GM21619 (cell line): ENCODE measurements around the gene CNTN5.

ENCODE experiments used
- ATAC-seq: cut with Tn5 transposase; IDR thresholded peaks from one replicate; pipeline ENCODE4 v1.9.1; 2021; ENCODE audit not compliant: unreplicated experiment

Gene CNTN5

DNA sequence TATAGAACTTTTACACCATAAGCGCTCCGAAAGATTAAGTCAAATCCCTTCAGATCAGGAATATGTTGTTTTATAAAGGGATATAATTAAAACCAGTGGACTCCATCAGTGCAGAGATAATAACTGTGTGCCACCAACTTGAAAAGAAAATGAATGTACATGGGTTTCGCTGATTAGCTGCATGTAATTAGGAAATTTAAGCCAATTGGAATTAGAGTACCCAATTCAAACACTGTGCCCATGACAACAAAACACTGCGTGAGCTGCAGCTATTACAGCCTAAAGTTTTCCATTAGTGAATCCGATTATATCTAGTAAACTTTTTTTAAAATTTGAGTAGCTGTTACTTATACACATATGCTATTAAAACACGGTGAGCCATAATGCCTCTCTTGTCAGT lies 1274.0 kb downstream of the CNTN5 start:
- no peak for ATAC-seq

GRCh38 chr11:100296051-100296679 lies 1275.4 kb downstream of the CNTN5 start:
- ATAC-seq = no peak

- no peak for ATAC-seq
Measured at GRCh38 chr11:100297516-100297915, 1276.8 kb downstream of the CNTN5 start.

- no peak for ATAC-seq
Measured at GRCh38 chr11:100302824-100303223, 1282.1 kb downstream of the CNTN5 start.

DNA sequence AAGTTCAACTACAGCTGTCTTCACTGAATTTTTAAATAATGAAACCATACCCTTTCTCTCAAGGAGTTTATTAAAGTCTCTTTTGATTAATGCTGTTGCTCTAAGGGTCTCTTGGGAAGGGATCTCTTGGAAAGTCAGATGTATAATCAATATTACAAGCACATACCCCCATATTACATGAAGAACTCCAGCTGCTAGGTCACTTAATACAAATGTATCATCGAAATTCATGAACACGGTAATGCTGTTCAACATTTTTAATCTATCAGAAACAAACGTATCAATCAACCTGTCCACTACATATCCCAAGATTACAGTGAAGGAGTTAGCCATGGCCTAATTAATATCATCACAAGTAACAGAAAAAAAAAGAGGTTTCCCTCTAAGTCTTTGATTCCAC lies 1283.1 kb downstream of the CNTN5 start:
- ATAC-seq = no peak

DNA sequence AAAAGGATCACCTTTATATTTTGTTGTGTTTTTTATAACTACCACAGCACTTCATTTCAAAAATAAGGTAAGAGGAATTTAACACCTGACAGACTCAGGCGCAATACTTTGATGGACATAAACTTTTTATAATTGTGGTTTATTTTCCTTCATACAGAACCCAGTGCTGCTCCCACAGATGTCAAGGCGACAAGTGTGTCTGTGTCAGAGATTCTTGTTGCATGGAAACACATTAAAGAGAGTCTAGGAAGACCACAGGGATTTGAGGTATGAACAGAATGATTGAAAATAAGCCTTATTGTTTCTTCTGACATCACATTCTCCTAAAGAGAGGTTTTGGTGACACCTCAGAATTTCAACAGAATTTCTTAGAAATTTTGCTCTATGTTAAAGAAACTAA lies 1287.5 kb downstream of the CNTN5 start:
- ATAC-seq = no peak

DNA sequence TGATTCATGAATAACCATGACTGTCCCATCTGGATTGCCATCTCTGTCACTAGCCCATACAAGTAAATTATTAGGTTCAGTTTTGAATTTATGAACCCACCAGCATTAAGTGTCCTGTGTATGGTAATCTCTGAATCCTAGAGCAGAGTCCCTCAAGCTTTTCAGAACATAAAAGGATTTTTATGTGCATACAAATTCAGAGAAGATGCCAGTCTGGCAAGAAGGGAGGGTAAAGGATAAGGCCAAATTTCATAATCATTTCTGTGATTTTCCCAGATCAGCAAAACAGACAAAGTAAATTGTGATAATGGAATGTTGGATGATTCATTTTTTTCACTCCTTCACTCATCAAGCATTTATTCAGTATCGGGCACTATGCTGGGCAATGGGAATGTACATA lies 1295.2 kb downstream of the CNTN5 start:
- no peak for ATAC-seq

DNA sequence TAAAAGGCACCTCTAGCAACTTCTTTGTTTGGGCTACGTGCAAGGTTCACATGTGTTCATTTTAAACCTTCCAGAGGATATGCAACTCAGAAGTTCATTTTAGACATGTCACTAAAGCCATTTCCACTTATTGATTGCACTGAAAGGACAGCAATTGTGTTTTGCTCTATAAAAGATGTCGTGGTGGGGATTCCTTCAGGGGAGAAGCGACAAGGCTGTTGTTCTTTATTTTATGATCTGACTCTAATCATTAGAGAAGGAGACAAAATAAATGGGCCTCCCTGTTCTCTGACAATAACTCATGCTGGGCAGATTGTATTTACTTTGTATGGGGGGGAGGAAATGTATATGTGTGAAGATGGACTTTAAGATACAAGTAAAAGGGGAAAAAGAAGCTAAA lies 1296.2 kb downstream of the CNTN5 start:
- no peak for ATAC-seq

- ATAC-seq = no peak
Measured at GRCh38 chr11:100319691-100320090, 1298.9 kb downstream of the CNTN5 start.

DNA sequence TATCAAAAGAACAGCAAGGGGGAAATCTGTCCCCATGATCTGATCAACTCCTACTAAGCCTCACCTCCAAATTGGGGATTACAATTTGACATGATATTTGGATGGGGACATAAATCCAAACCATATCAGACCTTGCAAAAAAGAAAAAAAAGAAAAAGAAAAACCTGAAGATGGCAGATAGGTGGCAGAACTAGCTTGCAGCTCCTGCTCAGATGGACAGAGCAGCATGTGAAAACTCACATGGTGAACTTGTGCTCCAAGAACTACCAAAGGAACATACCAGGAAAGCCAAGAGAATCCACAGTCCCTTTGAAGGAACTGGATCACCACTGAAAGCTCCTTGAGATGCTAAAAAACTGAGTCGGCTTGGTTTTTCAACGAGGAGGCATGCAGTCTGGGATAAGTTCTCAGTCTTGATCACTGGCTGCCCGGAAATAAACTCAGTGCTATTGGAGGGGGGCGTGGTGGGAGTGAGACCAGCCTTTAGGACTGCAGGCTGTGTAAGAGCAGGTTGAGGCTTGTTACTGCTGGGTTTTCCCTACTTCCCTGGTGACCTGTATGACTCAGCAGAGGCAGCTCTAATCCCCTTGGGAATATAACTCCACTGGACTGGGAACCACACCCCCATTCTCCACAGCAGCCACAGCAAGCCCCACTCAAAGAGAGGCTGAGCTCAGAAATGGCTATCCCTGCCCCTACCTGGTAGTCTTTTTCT lies 1308.0 kb downstream of the CNTN5 start:
- no peak for ATAC-seq

DNA sequence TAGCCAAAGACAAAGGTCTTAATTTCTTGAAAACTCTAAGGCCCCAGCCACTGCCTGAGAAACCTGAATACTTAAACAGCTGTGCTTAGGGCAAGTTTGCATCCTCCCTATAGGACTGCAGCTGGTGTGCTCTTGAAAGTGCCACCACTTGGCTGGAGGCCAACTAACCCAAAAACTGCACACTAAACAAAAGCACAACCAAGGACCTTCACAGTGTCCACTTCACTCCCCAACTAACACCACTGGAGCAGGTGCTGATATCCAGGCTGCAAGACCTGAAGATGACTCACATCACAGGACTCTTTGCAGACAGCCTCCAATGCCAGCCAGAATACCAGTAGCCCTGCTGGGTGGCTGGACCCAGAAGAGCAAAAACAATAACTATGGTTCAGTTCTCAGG lies 1308.6 kb downstream of the CNTN5 start:
- ATAC-seq = no peak

DNA sequence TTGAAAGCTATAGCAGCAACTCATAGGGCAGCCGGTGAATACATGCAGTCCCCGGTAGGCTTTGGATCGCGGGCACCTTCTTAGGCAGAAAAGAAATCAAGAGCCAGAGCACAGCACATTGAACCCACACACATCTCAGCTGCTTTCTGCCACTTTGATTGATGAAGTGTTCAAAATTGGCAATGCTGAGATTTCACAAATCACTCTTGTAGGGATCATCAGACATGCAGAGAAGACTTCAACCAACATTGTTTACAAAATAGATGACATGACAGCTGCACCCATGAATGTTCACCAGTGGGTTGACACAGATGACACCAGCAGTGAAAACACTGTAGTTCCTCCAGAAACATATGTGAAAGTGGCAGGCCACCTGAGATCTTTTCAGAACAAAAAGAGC lies 1316.1 kb downstream of the CNTN5 start:
- no peak for ATAC-seq

GRCh38 chr11:100338144-100338840 lies 1317.5 kb downstream of the CNTN5 start:
- no peak for ATAC-seq

GRCh38 chr11:100340466-100341319 lies 1319.9 kb downstream of the CNTN5 start:
- ATAC-seq = no peak

- no peak for ATAC-seq
Measured at GRCh38 chr11:100353083-100353482, 1332.3 kb downstream of the CNTN5 start.

DNA sequence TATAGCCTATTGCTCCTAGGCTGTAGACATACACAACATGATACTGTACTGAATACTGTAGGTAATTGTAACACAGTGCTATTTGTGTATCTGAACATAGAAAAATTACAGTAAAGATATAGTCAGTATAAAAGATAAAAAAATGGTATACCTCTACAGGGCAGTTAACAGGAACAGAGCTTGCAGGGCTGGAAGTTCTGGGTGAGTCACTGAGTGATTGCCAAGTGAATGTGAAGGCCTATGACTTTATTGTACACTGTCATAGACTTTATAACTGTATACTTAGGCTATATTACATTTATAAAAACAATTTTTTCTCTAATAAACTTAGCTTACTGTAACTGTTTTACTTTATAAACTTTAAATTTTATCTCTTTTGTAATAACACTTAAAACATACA lies 1334.0 kb downstream of the CNTN5 start:
- no peak for ATAC-seq

GRCh38 chr11:100356035-100356434 lies 1335.3 kb downstream of the CNTN5 start:
- ATAC-seq = no peak

DNA sequence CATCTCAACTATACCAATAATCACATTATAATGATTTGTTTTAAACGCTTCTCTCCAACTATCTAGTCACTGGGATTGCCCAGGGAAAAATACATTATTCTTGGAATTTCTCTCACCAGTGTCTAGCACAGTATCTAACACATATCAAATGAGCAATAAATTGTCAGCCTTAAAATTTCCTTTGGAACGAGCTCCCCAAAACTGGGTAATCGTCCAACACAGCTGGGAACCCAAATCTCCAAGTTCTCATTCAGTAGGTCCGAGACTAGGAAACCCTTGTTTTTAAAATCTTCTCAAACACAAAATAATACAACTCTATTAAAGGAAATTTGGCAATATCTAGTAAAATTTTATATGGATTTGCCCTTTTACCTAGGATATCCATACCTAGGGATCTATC lies 1338.5 kb downstream of the CNTN5 start:
- no peak for ATAC-seq

DNA sequence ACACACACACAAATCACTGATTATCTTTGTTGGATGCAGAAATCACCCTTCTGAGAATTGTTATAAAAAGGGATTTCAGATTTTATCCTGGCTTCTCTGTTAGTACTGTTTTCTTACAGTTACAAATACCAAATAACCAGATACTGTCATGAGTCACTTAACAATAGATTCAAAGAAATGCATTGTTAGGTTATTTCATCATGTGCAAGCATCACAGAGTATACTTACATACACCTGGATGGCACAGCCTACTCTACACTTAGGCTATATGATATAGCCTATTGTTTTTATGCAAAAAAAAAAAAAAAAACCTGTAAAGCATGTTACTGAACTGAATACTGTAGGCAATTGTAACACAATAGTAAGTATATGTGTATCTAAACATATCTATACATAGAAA lies 1347.1 kb downstream of the CNTN5 start:
- ATAC-seq = no peak

GRCh38 chr11:100383357-100383865 lies 1362.7 kb downstream of the CNTN5 start:
- no peak for ATAC-seq

- no peak for ATAC-seq
Measured at GRCh38 chr11:100396266-100396665, 1375.5 kb downstream of the CNTN5 start.
